Measurements from ENCODE around the gene SLC30A1.

- TF ChIP-seq POLR2A (IDR thresholded peaks at IDR 0.05; ENCODE audit: low read length) = no peak
- TF ChIP-seq GATA1 (IDR thresholded peaks at IDR 0.05; ENCODE audit: low read depth, low read length) = no peak
Measured at GRCh38 chr1:211557894-211558625, 20.9 kb downstream of the SLC30A1 start.
